Pancreas (tissue), 10 donors: ENCODE measurements around the gene MDH2. TPM values are rescaled to one million over a fixed set of nuclear protein-coding genes. Genes with fewer than 3 reads are reported as not detected.

Experiments used
- ATAC-seq, 4 donors: fragments of 200-7000 bp; cut with Tn5 transposase; one replicate each; pipeline versions ENCODE4 v1.8.0 to v1.9.1; 2020; ENCODE audit warnings: mild to moderate bottlenecking in 4 of 4, moderate library complexity in 4 of 4
- DNase-seq, 6 donors: peaks; one replicate each; pipeline ENCODE4 v3.0.0-alpha.2; 2020
- FAIRE-seq: peaks from 2 replicates; lab custom pipeline; 2012; peaks lifted over from hg19 to GRCh38; lab: Jason Lieb, UNC
- H3K27ac ChIP-seq, 4 donors: fragments of 200-600 bp; sonication (generic); 1 replicate in 3 of 4; 2 replicates in 1 of 4; pipeline versions ENCODE4 v1.5.0 to v1.8.0; 2020
- H3K27me3 ChIP-seq, 4 donors: fragments of 200-600 bp; one replicate each; pipeline ENCODE4 v1.8.0; 2021
- H3K36me3 ChIP-seq, 3 donors: fragments of 200-600 bp; sonication (generic) in 1 of 3; one replicate each; pipeline versions ENCODE4 v1.5.0 to v1.8.0; 2020 to 2021
- H3K4me1 ChIP-seq, 3 donors: fragments of 200-600 bp; one replicate each; pipeline ENCODE4 v1.8.0; 2021
- H3K4me3 ChIP-seq, 4 donors: fragments of 200-600 bp; sonication (generic) in 2 of 4; one replicate each; pipeline versions ENCODE4 v1.5.0 to v1.8.0; 2020 to 2021
- H3K9me3 ChIP-seq, 4 donors: fragments of 200-600 bp; one replicate each; pipeline ENCODE4 v1.8.0; 2021
- CTCF ChIP-seq, 4 donors: fragments of 200-600 bp; sonication (generic) in 3 of 4; IDR thresholded peaks; one replicate each; pipeline versions ENCODE4 v1.5.0 to v1.8.0; 2021; ENCODE audit warnings: antibody characterized with exemption in 4 of 4
- WGBS, 2 donors: extraction: QIAGEN DNeasy Blood & Tissue Kit; methylation state at CpG; one replicate each; pipeline ENCODE4 v1.1.7; 2013; 5-methylcytosine and 5-hydroxymethylcytosine counted together
- intact Hi-C, 3 donors: fragments of 100-400 bp; cut with DNase I; formaldehyde crosslinking; loops; one replicate each; pipeline versions ENCODE4 v1.11.1 to v1.14.2; 2022
- polyA plus RNA-seq, 2 donors: library from polyadenylated mRNA; stranded (reverse); fragments of 200-250 nt; gene quantifications; one replicate each; pipeline ENCODE4 v1.2.3, GENCODE V29; 2013
- total RNA-seq, 6 donors: library from RNA; stranded (reverse); fragmentation: NEBNext Ultra II Directional in 4 of 6; extraction: Animal tissue kit (Norgen Biotek cat#: 25700) in 4 of 6; gene quantifications; one replicate each; pipeline versions ENCODE4 v1.2.1 to v1.2.4, GENCODE V29; 2021 to 2023
- donor health status: healthy with polysubstance abuse.
- donor health status: DM: no; HTN: no; CAD: no; lungs with moderate emphysema.
- donor health status: DM: no; HTN: no; CAD: no.
- donor health status: control.
- donor health status: control.
- donor health status: Bipolar disorder and iron deficiency.
- donor health status: DM: yes; HTN: yes; CAD: no.
- donor health status: DM: no; HTN: no; CAD: no.
- donor health status: DM: no; HTN: no; CAD: no.
- donor health status: DM: yes; HTN: yes; CAD: no.

Gene MDH2, protein sequence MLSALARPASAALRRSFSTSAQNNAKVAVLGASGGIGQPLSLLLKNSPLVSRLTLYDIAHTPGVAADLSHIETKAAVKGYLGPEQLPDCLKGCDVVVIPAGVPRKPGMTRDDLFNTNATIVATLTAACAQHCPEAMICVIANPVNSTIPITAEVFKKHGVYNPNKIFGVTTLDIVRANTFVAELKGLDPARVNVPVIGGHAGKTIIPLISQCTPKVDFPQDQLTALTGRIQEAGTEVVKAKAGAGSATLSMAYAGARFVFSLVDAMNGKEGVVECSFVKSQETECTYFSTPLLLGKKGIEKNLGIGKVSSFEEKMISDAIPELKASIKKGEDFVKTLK
- 100 to 1,000 TPM in 2 of 6 donors, 10 to 100 TPM in 4; 64.6 to 106 (median 91.4) TPM for total RNA-seq
- polyA plus RNA-seq, result 10 to 100 TPM; 36.3 to 61.5 TPM

GRCh38 chr7:76047811-76048667 is at the start of gene MDH2, which contains the start of gene STYXL1:
Gene MDH2, plus strand, starts transcription at chr7:76048106. Its CDS starts 55 bp downstream, at chr7:76048161.
Gene STYXL1, minus strand, starts transcription at chr7:76048000. Its CDS starts 17,477 bp downstream, at chr7:76030523.
- H3K27ac ChIP-seq, result peak within 1 kb of the TSS; percentile 85 to 94 (median 90)
- H3K4me3 ChIP-seq, result peak within 1 kb of the TSS; percentile 90 to 97 (median 94)
- peak; percentile 93 to 97 (median 94) for DNase-seq
- H3K27me3 ChIP-seq, result no peaks in the 10 kb centered on the region
- H3K4me1 ChIP-seq, result peaks cover 9 to 19% (median 14%) of the 10 kb centered on the region in 3 donors
- no peaks in the 10 kb centered on the region for H3K9me3 ChIP-seq
- intact Hi-C loops, result no loop called here
- no peaks in the 10 kb centered on the region for H3K36me3 ChIP-seq
- WGBS, 2 donors, result 0% methylated on average over 52 to 58 of the region's 58 CpGs
- TF ChIP-seq CTCF (IDR thresholded peaks at IDR 0.05), result no peak
- ATAC-seq, result peak; percentile 93 to 97 (median 94)
- no peak for FAIRE-seq

DNA sequence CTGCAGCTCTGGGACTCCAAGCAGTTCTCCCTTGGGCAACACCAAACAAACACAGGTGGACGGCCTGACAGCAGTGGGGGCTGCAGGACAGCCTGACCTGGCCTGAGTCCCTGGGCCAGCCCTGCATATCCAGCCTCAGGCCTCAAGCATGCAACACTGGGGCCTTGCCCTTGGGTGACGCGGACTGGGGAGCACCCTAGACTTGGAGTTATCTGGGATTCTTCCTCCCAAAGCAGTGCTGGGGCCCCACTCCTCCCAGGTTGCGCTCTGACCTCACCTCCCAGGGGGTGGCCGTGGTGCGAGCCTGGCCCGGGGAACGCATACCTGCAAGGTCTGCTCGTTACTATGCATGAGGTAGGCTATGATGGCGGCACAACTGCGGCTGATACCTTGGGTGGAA is 47.3 kb upstream of the MDH2 start:
- WGBS, 2 donors, result 94 to 96% methylated on average over 11 of the region's 11 CpGs
- H3K4me1 ChIP-seq, result no peaks in the 10 kb centered on the region
- H3K4me3 ChIP-seq, result no peak overlapping the region
- DNase-seq (peak in 1 of 6 donors; percentile 65), FAIRE-seq (no peak), ATAC-seq (no peak)
- H3K27me3 ChIP-seq, result no peaks in the 10 kb centered on the region
- no peaks in the 10 kb centered on the region for H3K9me3 ChIP-seq
- no peak for TF ChIP-seq CTCF (IDR thresholded peaks at IDR 0.05)
- peaks cover 0 to 15% (median 0%) of the 10 kb centered on the region in 3 donors for H3K36me3 ChIP-seq
- intact Hi-C loops, result no loop called here
- no peak overlapping the region for H3K27ac ChIP-seq

GRCh38 chr7:76002139-76002538 is 45.8 kb upstream of the MDH2 start:
- H3K4me3 ChIP-seq, result no peak overlapping the region
- H3K27me3 ChIP-seq, result no peaks in the 10 kb centered on the region
- peaks cover 0 to 15% (median 0%) of the 10 kb centered on the region in 3 donors for H3K36me3 ChIP-seq
- no peaks in the 10 kb centered on the region for H3K9me3 ChIP-seq
- FAIRE-seq (no peak), DNase-seq (no peak), ATAC-seq (no peak)
- no peak for TF ChIP-seq CTCF (IDR thresholded peaks at IDR 0.05)
- WGBS, 2 donors, result 70 to 80% methylated on average over 6 of the region's 6 CpGs
- no peak overlapping the region for H3K27ac ChIP-seq
- no peaks in the 10 kb centered on the region for H3K4me1 ChIP-seq
- intact Hi-C loops, result no loop called here

GRCh38 chr7:76002822-76003221 is 45.1 kb upstream of the MDH2 start:
- no peak for ATAC-seq

More at GRCh38 chr7:76002822-76003221, 45.1 kb upstream of the MDH2 start:
- H3K9me3 ChIP-seq, result no peaks in the 10 kb centered on the region
- H3K27ac ChIP-seq, result no peak overlapping the region
- FAIRE-seq (no peak), DNase-seq (peak in 1 of 6 donors; percentile 14)
- H3K4me1 ChIP-seq, result no peaks in the 10 kb centered on the region
- intact Hi-C loops, result no loop called here
- peaks cover 0 to 15% (median 0%) of the 10 kb centered on the region in 3 donors for H3K36me3 ChIP-seq
- WGBS, 2 donors, result 92 to 99% methylated on average over 3 of the region's 3 CpGs
- H3K27me3 ChIP-seq, result no peaks in the 10 kb centered on the region
- H3K4me3 ChIP-seq, result no peak overlapping the region
- no peak for TF ChIP-seq CTCF (IDR thresholded peaks at IDR 0.05)
